IMR-90 (cell line): ENCODE data around the gene FES. TPM values are rescaled to one million over a fixed set of nuclear protein-coding genes. Genes with fewer than 3 reads are reported as not detected.

ENCODE experiments used
- ATAC-seq: fragments of 200-7000 bp; cut with Tn5 transposase; 2 replicates; pipeline ENCODE4 v1.9.1; 2020; ENCODE audit warnings: low read depth, mild to moderate bottlenecking, moderate library complexity
- BruUV-seq: library from RNA; stranded (reverse); fragments of 400-500 nt; replicated peaks from 2 replicates; lab custom pipeline; 2021; lab: Mats Ljungman, UMichigan
- CTCF ChIA-PET: fragments of 300-600 bp; formaldehyde crosslinking; extraction: SDS; loops from one replicate; lab custom pipeline; 2021; ENCODE audit warnings: antibody characterized with exemption; lab: Yijun Ruan, JAX
- POLR2A ChIA-PET: fragments of 300-600 bp; sonication (Branson Sonifier 250); formaldehyde crosslinking; loops from one replicate; lab custom pipeline; 2022; ENCODE audit warnings: antibody characterized with exemption; ENCODE audit not compliant: unreplicated experiment; lab: Charles Lee
- DNase-seq: peaks from one replicate; pipeline ENCODE4 v3.0.0; 2013
- H2AFZ ChIP-seq: replicated peaks from 2 replicates; pipeline ENCODE3; 2013; ENCODE audit warnings: low read length, mild to moderate bottlenecking; ENCODE audit not compliant: poor library complexity
- H2AK5ac ChIP-seq: 2 replicates; pipeline ENCODE4 v1.6.1; 2013; ENCODE audit warnings: low read depth, low read length, inconsistent platforms
- H2AK9ac ChIP-seq: replicated peaks from 2 replicates; pipeline ENCODE3; 2013; ENCODE audit warnings: mild to moderate bottlenecking, low read depth, low read length, moderate library complexity; ENCODE audit not compliant: poor library complexity
- H2BK120ac ChIP-seq: 2 replicates; pipeline ENCODE4 v1.6.1; 2013; ENCODE audit warnings: low read depth, low read length, inconsistent platforms
- H2BK15ac ChIP-seq: 3 replicates; pipeline ENCODE4 v1.6.1; 2013; ENCODE audit warnings: low read depth, low read length, inconsistent platforms
- H2BK20ac ChIP-seq: 2 replicates; pipeline ENCODE4 v1.6.1; 2013; ENCODE audit warnings: low read depth, mild to moderate bottlenecking, inconsistent platforms, low read length, moderate library complexity
- H2BK5ac ChIP-seq: 2 replicates; pipeline ENCODE4 v1.6.1; 2013; ENCODE audit warnings: mild to moderate bottlenecking, low read depth, low read length, inconsistent platforms; ENCODE audit not compliant: poor library complexity, severe bottlenecking
- H3K14ac ChIP-seq: replicated peaks from 2 replicates; pipeline ENCODE4 v1.6.1; 2013; ENCODE audit warnings: low read depth, low read length, inconsistent platforms
- H3K18ac ChIP-seq: 2 replicates; pipeline ENCODE4 v1.6.1; 2013; ENCODE audit warnings: low read depth, low read length, control low read depth
- H3K23ac ChIP-seq: 2 replicates; pipeline ENCODE4 v1.6.1; 2013; ENCODE audit warnings: low read depth, low read length, inconsistent platforms
- H3K27ac ChIP-seq: 2 replicates; pipeline ENCODE4 v1.5.1; 2013; ENCODE audit warnings: mild to moderate bottlenecking, control low read depth, low read length; ENCODE audit not compliant: insufficient read depth
- H3K27me3 ChIP-seq: 2 replicates; pipeline ENCODE4 v1.6.1; 2013; ENCODE audit warnings: low read length; ENCODE audit not compliant: control insufficient read depth, insufficient read depth
- H3K36me3 ChIP-seq: 2 replicates; pipeline ENCODE4 v1.6.1; 2013; ENCODE audit warnings: low read length, mixed read lengths; ENCODE audit not compliant: control insufficient read depth, insufficient read depth
- H3K4ac ChIP-seq: 2 replicates; pipeline ENCODE4 v1.6.1; 2013; ENCODE audit warnings: low read depth, low read length, inconsistent platforms
- H3K4me1 ChIP-seq: 2 replicates; pipeline ENCODE4 v1.6.1; 2013; ENCODE audit warnings: low read length, mixed read lengths; ENCODE audit not compliant: control insufficient read depth, insufficient read depth
- H3K4me2 ChIP-seq: 2 replicates; pipeline ENCODE4 v1.6.1; 2013; ENCODE audit warnings: low read depth, mild to moderate bottlenecking, control low read depth, low read length, moderate library complexity
- H3K4me3 ChIP-seq: 2 replicates; pipeline ENCODE4 v1.5.1; 2013; ENCODE audit warnings: low read depth, mild to moderate bottlenecking, control low read depth, low read length, moderate library complexity; ENCODE audit not compliant: insufficient read depth
- H3K56ac ChIP-seq: 2 replicates; pipeline ENCODE4 v1.6.1; 2013; ENCODE audit warnings: low read length, inconsistent platforms; ENCODE audit not compliant: insufficient read depth; ENCODE audit errors: extremely low read depth
- H3K79me1 ChIP-seq, 2 experiments: 2 replicates each; pipeline ENCODE4 v1.6.1; 2013; ENCODE audit warnings: low read length in 2 of 2, inconsistent platforms in 1 of 2, low read depth in 1 of 2
- H3K9ac ChIP-seq: 2 replicates; pipeline ENCODE4 v1.6.1; 2013; ENCODE audit warnings: low read depth, low read length, control low read depth
- H3K9me1 ChIP-seq: 2 replicates; pipeline ENCODE4 v1.6.1; 2013; ENCODE audit warnings: low read length, inconsistent platforms; ENCODE audit not compliant: insufficient read depth
- H3K9me3 ChIP-seq: 2 replicates; pipeline ENCODE4 v1.6.1; 2013; ENCODE audit warnings: low read length; ENCODE audit not compliant: control insufficient read depth, insufficient read depth
- H4K20me1 ChIP-seq: 2 replicates; pipeline ENCODE4 v1.6.1; 2013; ENCODE audit warnings: low read length, inconsistent platforms; ENCODE audit not compliant: insufficient read depth
- H4K5ac ChIP-seq: 2 replicates; pipeline ENCODE4 v1.6.1; 2013; ENCODE audit warnings: mild to moderate bottlenecking, low read depth, low read length, control low read depth
- H4K8ac ChIP-seq, 2 experiments: 2 replicates each; pipeline ENCODE4 v1.6.1; 2013; ENCODE audit warnings: low read depth in 2 of 2, low read length in 2 of 2, control low read depth in 1 of 2, inconsistent platforms in 1 of 2
- H4K91ac ChIP-seq: 2 replicates; pipeline ENCODE4 v1.6.1; 2013; ENCODE audit warnings: low read depth, low read length, inconsistent platforms; ENCODE audit not compliant: insufficient read depth
- MAFK ChIP-seq: IDR thresholded peaks from 2 replicates; pipeline ENCODE4 v1.6.1; 2012; ENCODE audit warnings: low read depth, low read length, improper control_type of control experiment
- MXI1 ChIP-seq: IDR thresholded peaks from 2 replicates; pipeline ENCODE4 v1.6.1; 2012; ENCODE audit warnings: low read depth, mild to moderate bottlenecking, low read length, moderate library complexity, borderline replicate concordance
- WGBS, 2 experiments: methylation state at CpG; one replicate each; pipeline versions ENCODE4 v1.1.5 to v1.1.7; 2013; ENCODE audit warnings: missing lambda C conversion rate in 2 of 2; ENCODE audit not compliant: insufficient read length in 1 of 2; ENCODE audit errors: extremely low coverage in 2 of 2; 5-methylcytosine and 5-hydroxymethylcytosine counted together
- dilution Hi-C: fragments of 300-500 bp; cut with HindIII; formaldehyde crosslinking; loops from one replicate; pipeline ENCODE4 v1.14.3; 2018; ENCODE audit warnings: low sequenced_read_pairs; ENCODE audit not compliant: unreplicated experiment
- in situ Hi-C: fragments of 300-500 bp; cut with MboI; formaldehyde crosslinking; loops from 3 replicates; pipeline ENCODE4 v1.14.3; 2019; ENCODE audit warnings: low sequenced_read_pairs, inconsistent platforms, mixed read lengths
- intact Hi-C: fragments of 100-400 bp; cut with micrococcal nuclease; formaldehyde crosslinking; loops from 2 replicates; pipeline ENCODE4 v1.10.0; 2022
- polyA plus RNA-seq, 3 experiments: library from polyadenylated mRNA; depleted of rRNA; stranded (reverse); fragments of >200 nt; gene quantifications; 2 replicates each; pipeline ENCODE4 v1.2.3, GENCODE V29; 2012; ENCODE audit warnings: low replicate concordance in 1 of 3
- total RNA-seq: library from RNA; depleted of rRNA; stranded (reverse); fragments of >200 nt; gene quantifications from 2 replicates; pipeline ENCODE4 v1.2.3, GENCODE V29; 2012

FES gene
- total and polyA plus RNA-seq, 2 of the 4 experiments (the other 2 are of a cell fraction) = 10.5 to 11.7 TPM

DNA sequence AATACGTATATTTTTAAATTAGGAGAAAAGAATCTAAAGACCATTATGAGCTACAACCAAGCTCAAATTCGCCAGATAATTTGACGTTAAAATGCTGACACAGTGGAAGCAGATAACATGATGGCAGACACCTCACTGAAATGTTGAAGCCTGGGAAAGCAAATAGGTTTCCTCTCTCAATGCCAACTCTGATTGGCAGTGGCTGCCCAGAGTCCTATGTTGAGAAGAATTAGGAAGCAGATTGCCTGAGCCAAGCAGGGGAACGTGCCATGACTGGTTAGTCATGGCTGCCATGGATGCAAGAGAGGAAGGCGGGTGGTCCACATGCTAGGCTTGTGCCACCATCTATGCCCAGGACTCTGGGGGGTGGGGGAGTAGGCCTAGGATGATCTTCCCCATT, 54.0 kb downstream of the FES start:
- DNase-seq (no peak), ATAC-seq (no peak)
- Histone ChIP-seq H2AK9ac (no peak overlapping the region), H3K56ac (no peak overlapping the region), H3K36me3 (peaks cover 41% of the 10 kb centered on the region), H3K4me2 (no peak overlapping the region), H3K9me3 (no peaks in the 10 kb centered on the region), H3K23ac (no peak overlapping the region), H4K91ac (no peak overlapping the region), H2BK5ac (no peak overlapping the region), H3K27ac (no peak overlapping the region), H4K5ac (no peak overlapping the region), H2BK20ac (no peak overlapping the region), H3K9ac (no peak overlapping the region), H3K9me1 (peaks cover 13% of the 10 kb centered on the region; the same call in 1 of the 2 replicates), H3K18ac (no peak overlapping the region), H2AK5ac (no peak overlapping the region), H2BK120ac (no peak overlapping the region), H3K14ac (no peak overlapping the region), H3K4ac (no peak overlapping the region), H2BK15ac (no peak overlapping the region), H3K27me3 (no peaks in the 10 kb centered on the region), H4K20me1 (peaks cover 6% of the 10 kb centered on the region; the same call in 1 of the 2 replicates), H3K4me1 (peaks cover 5% of the 10 kb centered on the region; the same call in 1 of the 2 replicates), H2AFZ (no peak overlapping the region), H3K79me1 (peaks cover 29 to 50% of the 10 kb centered on the region in 2 experiments), H4K8ac (no peak overlapping the region), H3K4me3 (no peak overlapping the region)
- no CpG with 5 or more reads among the region's 5 CpGs for WGBS, 2 experiments
- TF ChIP-seq MXI1 = no peak
- peak; percentile 33; the same call in 1 of the 2 replicates for TF ChIP-seq MAFK
- dilution Hi-C loops = no loop called here
- intact Hi-C loops = no loop called here
- no TSS peak for BruUV-seq
- ChIA-PET POLR2A (no interaction called here), CTCF (no interaction called here)
- in situ Hi-C loops = no loop called here
